ENCODE measurements around the gene TWIST1. TPM values are rescaled to one million over a fixed set of nuclear protein-coding genes. Genes with fewer than 3 reads are reported as not detected.

Gene TWIST1
- total RNA-seq, 1 donor from 2014 or later, result 5.7 TPM

DNA sequence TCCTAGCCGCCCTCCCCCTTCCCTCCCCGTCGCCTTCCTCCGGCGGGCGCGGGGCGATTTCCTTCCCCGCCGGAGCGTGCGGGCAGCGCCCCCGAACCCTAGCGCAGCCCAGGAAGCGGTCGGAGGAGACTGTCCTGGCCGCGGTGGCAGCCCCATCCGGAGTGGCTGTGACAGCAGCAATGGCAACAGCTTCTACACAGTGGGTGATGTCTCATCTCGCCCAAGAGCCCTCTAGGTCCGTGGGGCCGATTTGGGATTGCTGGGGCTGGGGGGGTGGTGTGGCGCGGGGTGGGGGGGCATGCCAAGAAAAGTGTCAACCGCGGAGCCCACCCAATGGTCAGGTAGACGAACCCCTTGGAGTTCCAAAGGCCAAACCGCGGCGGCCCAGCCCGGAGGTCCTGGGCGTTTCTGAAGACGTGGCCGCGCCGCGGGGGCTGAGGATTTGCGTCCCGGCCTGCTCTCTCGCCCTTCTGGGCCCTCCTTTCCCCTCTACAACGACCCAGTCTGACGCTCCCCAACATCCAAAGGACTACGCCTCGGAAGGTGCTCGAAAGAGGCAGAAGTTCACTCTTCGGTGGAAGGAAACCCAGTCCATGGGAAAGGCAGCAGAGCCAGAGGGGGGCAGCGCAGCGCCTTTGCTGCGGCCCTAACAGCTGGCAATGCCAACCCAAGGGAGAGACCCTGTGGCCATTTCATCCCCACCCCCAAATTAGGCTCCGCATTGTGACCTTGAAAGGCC is 603 bp upstream of the TWIST1 start:
- no peak for FAIRE-seq
- Histone ChIP-seq H3K4me3 (ENCODE audit: insufficient read depth, low read depth, low read length) (peak overlapping the region; percentile 94), H2AFZ (ENCODE audit: low read depth, low read length) (peak overlapping the region; percentile 71), H4K20me1 (ENCODE audit: insufficient read depth, low read length) (peaks cover 4% of the 10 kb centered on the region), H3K4me1 (ENCODE audit: insufficient read depth, low read length) (peaks cover 26% of the 10 kb centered on the region), H3K9ac (ENCODE audit: low read length) (peak overlapping the region; percentile 93), H3K27ac (ENCODE audit: low read depth, low read length) (peak overlapping the region; percentile 61), H3K27me3 (ENCODE audit: insufficient read depth, low read length) (peaks cover 21% of the 10 kb centered on the region), H3K79me2 (ENCODE audit: insufficient read depth, low read length) (peaks cover 35% of the 10 kb centered on the region), H3K36me3 (ENCODE audit: insufficient read depth, low read length) (no peaks in the 10 kb centered on the region), H3K9me3 (ENCODE audit: insufficient read depth, low read depth, low read length) (no peaks in the 10 kb centered on the region), H3K4me2 (ENCODE audit: low read length) (peak overlapping the region; percentile 95)
- peak overlapping the region; percentile 78 for H3K4me3 Mint-ChIP-seq (ENCODE audit: unreplicated experiment)
- no peaks in the 10 kb centered on the region for H3K9me3 Mint-ChIP-seq (ENCODE audit: unreplicated experiment)
- no peak for DNase-seq (ENCODE audit: low read depth)
- peaks cover 44% of the 10 kb centered on the region for H3K27me3 Mint-ChIP-seq (ENCODE audit: low read depth, unreplicated experiment)
- no peaks in the 10 kb centered on the region for H3K36me3 Mint-ChIP-seq (ENCODE audit: low read depth, unreplicated experiment)
- no peak overlapping the region for H3K27ac Mint-ChIP-seq (ENCODE audit: unreplicated experiment)
- TF ChIP-seq, protein P1, sequence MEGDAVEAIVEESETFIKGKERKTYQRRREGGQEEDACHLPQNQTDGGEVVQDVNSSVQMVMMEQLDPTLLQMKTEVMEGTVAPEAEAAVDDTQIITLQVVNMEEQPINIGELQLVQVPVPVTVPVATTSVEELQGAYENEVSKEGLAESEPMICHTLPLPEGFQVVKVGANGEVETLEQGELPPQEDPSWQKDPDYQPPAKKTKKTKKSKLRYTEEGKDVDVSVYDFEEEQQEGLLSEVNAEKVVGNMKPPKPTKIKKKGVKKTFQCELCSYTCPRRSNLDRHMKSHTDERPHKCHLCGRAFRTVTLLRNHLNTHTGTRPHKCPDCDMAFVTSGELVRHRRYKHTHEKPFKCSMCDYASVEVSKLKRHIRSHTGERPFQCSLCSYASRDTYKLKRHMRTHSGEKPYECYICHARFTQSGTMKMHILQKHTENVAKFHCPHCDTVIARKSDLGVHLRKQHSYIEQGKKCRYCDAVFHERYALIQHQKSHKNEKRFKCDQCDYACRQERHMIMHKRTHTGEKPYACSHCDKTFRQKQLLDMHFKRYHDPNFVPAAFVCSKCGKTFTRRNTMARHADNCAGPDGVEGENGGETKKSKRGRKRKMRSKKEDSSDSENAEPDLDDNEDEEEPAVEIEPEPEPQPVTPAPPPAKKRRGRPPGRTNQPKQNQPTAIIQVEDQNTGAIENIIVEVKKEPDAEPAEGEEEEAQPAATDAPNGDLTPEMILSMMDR (IDR thresholded peaks at IDR 0.05; ENCODE audit: insufficient read depth, low read depth, low read length), result no peak
- peak; percentile 18 for TF ChIP-seq EZH2 (IDR thresholded peaks at IDR 0.05; ENCODE audit: insufficient read depth, low read length)
- H3K4me1 Mint-ChIP-seq (ENCODE audit: low read depth, unreplicated experiment), result peaks cover 11% of the 10 kb centered on the region

- peaks cover 3% of the 10 kb centered on the region for H3K9me3 Mint-ChIP-seq (ENCODE audit: unreplicated experiment)
- H3K27me3 Mint-ChIP-seq (ENCODE audit: low read depth, unreplicated experiment), result peaks cover 57% of the 10 kb centered on the region
- peak overlapping the region; percentile 94 for H3K4me3 ChIP-seq (ENCODE audit: insufficient read depth, low read depth, low read length)
- peaks cover 35% of the 10 kb centered on the region for H3K79me2 ChIP-seq (ENCODE audit: insufficient read depth, low read length)
- peak overlapping the region; percentile 83 for H3K27ac Mint-ChIP-seq (ENCODE audit: unreplicated experiment)
- peak overlapping the region; percentile 95 for H3K4me2 ChIP-seq (ENCODE audit: low read length)
- DNase-seq (ENCODE audit: low read depth) (peak; percentile 36), FAIRE-seq (no peak)
- peak overlapping the region; percentile 83 for H3K27ac ChIP-seq (ENCODE audit: low read depth, low read length)
- H3K27me3 ChIP-seq (ENCODE audit: insufficient read depth, low read length), result peaks cover 18% of the 10 kb centered on the region
- H3K4me1 ChIP-seq (ENCODE audit: insufficient read depth, low read length), result peaks cover 39% of the 10 kb centered on the region
- peak overlapping the region; percentile 93 for H3K9ac ChIP-seq (ENCODE audit: low read length)
- no peaks in the 10 kb centered on the region for H3K9me3 ChIP-seq (ENCODE audit: insufficient read depth, low read depth, low read length)
- peaks cover 15% of the 10 kb centered on the region for H3K4me1 Mint-ChIP-seq (ENCODE audit: low read depth, unreplicated experiment)
- H4K20me1 ChIP-seq (ENCODE audit: insufficient read depth, low read length), result peaks cover 4% of the 10 kb centered on the region
- H3K4me3 Mint-ChIP-seq (ENCODE audit: unreplicated experiment), result peak overlapping the region; percentile 96
- H2AFZ ChIP-seq (ENCODE audit: low read depth, low read length), result peak overlapping the region; percentile 93
- H3K36me3 ChIP-seq (ENCODE audit: insufficient read depth, low read length), result no peaks in the 10 kb centered on the region
- TF ChIP-seq, protein P1 (IDR thresholded peaks at IDR 0.05; ENCODE audit: insufficient read depth, low read depth, low read length), result no peak
- TF ChIP-seq EZH2 (IDR thresholded peaks at IDR 0.05; ENCODE audit: insufficient read depth, low read length), result no peak
- H3K36me3 Mint-ChIP-seq (ENCODE audit: low read depth, unreplicated experiment), result no peaks in the 10 kb centered on the region
These were observed 1.0 kb downstream of the TWIST1 start for GRCh38 chr7:19116121-19117090.

All from astrocyte (in vitro differentiated cells and primary cell).